ENCODE measurements around the gene KRT34. TPM values are rescaled to one million over a fixed set of nuclear protein-coding genes. Genes with fewer than 3 reads are reported as not detected.

The KRT34 gene
- total RNA-seq, 1 donor from 2014 or later, result not detected

DNA sequence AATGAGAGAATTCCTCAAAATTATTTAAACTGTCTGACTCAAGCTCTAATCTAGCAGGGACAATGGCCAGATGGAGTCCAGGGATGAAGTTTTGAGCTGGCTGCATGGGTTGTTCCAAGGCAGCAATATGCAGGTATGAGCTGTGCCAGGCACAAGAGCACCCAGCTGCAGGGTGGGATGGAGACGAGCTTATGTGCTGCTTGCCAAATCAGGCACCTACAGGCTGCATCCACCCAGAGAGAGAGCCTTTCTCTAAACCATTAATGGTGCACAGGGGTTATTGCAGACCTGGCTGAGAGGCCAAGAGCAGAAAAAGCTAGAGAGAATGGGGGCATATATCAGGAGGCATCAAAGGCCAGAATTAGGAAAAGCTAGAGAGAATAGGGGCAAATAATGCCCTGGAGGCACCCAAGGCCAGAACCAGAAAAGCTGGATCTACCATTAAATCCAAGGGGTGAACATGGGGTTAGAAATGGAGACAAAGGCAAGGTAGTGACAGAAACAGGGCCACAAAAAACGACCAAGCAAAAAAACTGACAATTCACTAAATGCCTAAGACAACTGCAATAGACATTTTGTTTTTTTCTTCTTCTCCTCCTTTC, 42.4 kb downstream of the KRT34 start:
- Histone ChIP-seq H3K4me1 (no peaks in the 10 kb centered on the region), H3K27ac (no peak overlapping the region), H3K27me3 (no peaks in the 10 kb centered on the region), H3K9me3 (no peaks in the 10 kb centered on the region), H3K36me3 (no peaks in the 10 kb centered on the region), H3K4me3 (no peak overlapping the region)
- no peak for TF ChIP-seq CTCF (IDR thresholded peaks at IDR 0.05)
- no peak for DNase-seq (ENCODE audit: low spot score in 2 of 2)
- intact Hi-C loops (cut with DNase I), result no loop called here

- Histone ChIP-seq H3K9me3 (no peaks in the 10 kb centered on the region), H3K27ac (no peak overlapping the region), H3K4me3 (no peak overlapping the region), H3K27me3 (no peaks in the 10 kb centered on the region), H3K36me3 (no peaks in the 10 kb centered on the region), H3K4me1 (no peaks in the 10 kb centered on the region)
- intact Hi-C loops (cut with DNase I), result no loop called here
- TF ChIP-seq CTCF (IDR thresholded peaks at IDR 0.05), result no peak
- DNase-seq (ENCODE audit: low spot score in 2 of 2), result no peak
Observed at GRCh38 chr17:41338961-41339485, 43.1 kb downstream of the KRT34 start.

DNA sequence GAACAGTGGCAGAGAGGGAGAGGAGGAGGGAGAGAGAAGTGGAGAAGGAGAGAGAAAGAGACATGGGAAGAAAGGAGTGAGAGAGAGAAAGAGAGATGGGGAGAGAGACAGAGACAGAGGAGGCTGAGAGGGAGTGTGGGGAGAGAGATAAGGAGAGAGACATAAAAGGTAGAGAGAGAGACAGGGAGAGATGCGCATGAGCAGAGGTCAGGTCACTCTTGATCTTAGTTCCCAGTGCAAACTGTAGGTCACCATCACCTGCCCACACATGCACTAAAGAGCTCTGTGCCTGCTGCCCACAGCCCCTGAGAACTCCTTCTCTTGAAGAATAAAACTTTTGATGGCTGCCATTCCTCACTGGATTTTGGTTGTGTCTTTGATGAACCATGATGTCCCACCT, 46.4 kb downstream of the KRT34 start:
- TF ChIP-seq CTCF (IDR thresholded peaks at IDR 0.05), result no peak
- no peaks in the 10 kb centered on the region for H3K36me3 ChIP-seq
- H3K27ac ChIP-seq, result no peak overlapping the region
- no peaks in the 10 kb centered on the region for H3K27me3 ChIP-seq
- intact Hi-C loops (cut with DNase I), result no loop called here
- no peaks in the 10 kb centered on the region for H3K4me1 ChIP-seq
- DNase-seq (ENCODE audit: low spot score in 2 of 2), result no peak
- H3K4me3 ChIP-seq, result no peak overlapping the region
- no peaks in the 10 kb centered on the region for H3K9me3 ChIP-seq

DNA sequence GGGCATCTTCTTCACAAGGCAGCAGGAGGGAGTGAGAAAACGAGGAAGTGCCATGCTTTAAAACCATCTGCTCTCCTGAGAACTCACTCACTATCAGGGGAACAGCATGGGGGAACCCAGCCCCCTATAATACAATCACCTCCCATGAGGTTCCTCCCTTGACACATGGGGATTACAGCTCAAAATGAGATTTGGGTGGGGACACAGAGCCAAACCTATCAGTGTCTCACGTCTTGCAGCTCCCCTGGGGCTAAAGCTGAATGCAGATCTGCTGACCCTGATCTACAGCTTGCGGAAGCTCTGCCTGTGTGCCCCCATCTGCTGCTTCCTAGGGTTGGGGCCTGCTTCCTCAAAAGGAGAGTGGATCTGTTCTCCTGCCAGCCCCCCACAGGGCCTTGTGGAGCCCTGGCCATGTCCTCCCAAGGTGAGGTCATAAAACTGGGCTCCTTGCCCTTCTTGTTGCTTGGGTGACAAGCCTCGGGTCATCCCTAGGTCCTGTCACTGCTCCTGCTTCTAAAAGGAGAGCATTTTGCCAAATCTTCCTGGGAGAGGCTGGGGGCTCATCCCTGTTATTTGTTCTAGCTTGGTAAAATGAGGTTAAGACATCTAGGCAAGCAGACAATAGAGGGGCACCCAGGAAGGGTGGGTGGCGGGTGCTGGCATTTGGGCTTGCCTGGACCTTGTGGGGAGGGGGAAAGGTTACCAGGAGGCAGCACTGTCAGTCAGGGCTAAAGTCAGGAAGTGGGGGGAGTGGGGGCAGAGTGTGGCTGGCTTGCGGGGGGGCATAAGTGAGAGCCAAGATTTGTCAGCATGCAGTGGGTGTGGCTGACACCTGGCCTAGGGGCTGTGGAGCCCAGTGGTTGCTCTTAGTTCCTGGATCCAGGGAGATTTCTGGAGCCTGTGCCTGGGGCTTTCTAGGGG, 47.5 kb downstream of the KRT34 start:
- Histone ChIP-seq H3K4me3 (no peak overlapping the region), H3K4me1 (no peaks in the 10 kb centered on the region), H3K36me3 (no peaks in the 10 kb centered on the region), H3K9me3 (no peaks in the 10 kb centered on the region), H3K27me3 (no peaks in the 10 kb centered on the region), H3K27ac (no peak overlapping the region)
- DNase-seq (ENCODE audit: low spot score in 2 of 2), result no peak
- no peak for TF ChIP-seq CTCF (IDR thresholded peaks at IDR 0.05)
- intact Hi-C loops (cut with DNase I), result no loop called here

GRCh38 chr17:41333836-41334235, 48.3 kb downstream of the KRT34 start:
- Histone ChIP-seq H3K36me3 (no peaks in the 10 kb centered on the region), H3K27me3 (no peaks in the 10 kb centered on the region), H3K27ac (no peak overlapping the region), H3K4me3 (no peak overlapping the region), H3K9me3 (no peaks in the 10 kb centered on the region), H3K4me1 (no peaks in the 10 kb centered on the region)
- intact Hi-C loops (cut with DNase I), result no loop called here
- no peak for TF ChIP-seq CTCF (IDR thresholded peaks at IDR 0.05)
- no peak for DNase-seq (ENCODE audit: low spot score in 2 of 2)

All from ascending aorta (tissue), 2 donors.